GM23338 (cell line): ENCODE results near the gene FAM3D. TPM values are rescaled to one million over a fixed set of nuclear protein-coding genes. Genes with fewer than 3 reads are reported as not detected.

Experiments
- ATAC-seq: fragments of 200-7000 bp; cut with Tn5 transposase; 3 replicates; pipeline ENCODE4 v1.9.1; 2020
- DNase-seq: peaks from one replicate; pipeline ENCODE4 v3.0.0-alpha.2; 2015; ENCODE audit warnings: low spot score
- H2AFZ ChIP-seq: fragments of 200-600 bp; sonication (generic); 2 replicates; pipeline ENCODE4 v1.8.0; 2016; ENCODE audit warnings: antibody characterized with exemption, mild to moderate bottlenecking, moderate library complexity
- H3F3A ChIP-seq: fragments of 200-600 bp; sonication (generic); replicated peaks from 2 replicates; pipeline ENCODE4 v1.8.0; 2017; ENCODE audit warnings: antibody characterized with exemption, mixed run types, low read depth
- H3K27ac ChIP-seq: fragments of 200-600 bp; sonication (generic); 2 replicates; pipeline ENCODE4 v1.6.1; 2016; ENCODE audit warnings: low read depth
- H3K27me3 ChIP-seq: fragments of 200-600 bp; sonication (generic); 2 replicates; pipeline ENCODE4 v1.8.0; 2016; ENCODE audit warnings: mild to moderate bottlenecking, mixed run types, moderate library complexity; ENCODE audit not compliant: insufficient read depth
- H3K36me3 ChIP-seq: fragments of 200-600 bp; sonication (generic); 2 replicates; pipeline ENCODE4 v1.8.0; 2016; ENCODE audit warnings: mild to moderate bottlenecking; ENCODE audit not compliant: insufficient read depth
- H3K4me1 ChIP-seq: fragments of 200-600 bp; sonication (generic); 2 replicates; pipeline ENCODE4 v1.8.0; 2016; ENCODE audit warnings: mild to moderate bottlenecking, moderate library complexity; ENCODE audit not compliant: insufficient read depth
- H3K4me2 ChIP-seq: fragments of 200-600 bp; sonication (generic); 2 replicates; pipeline ENCODE4 v1.7.1; 2017; ENCODE audit warnings: mixed run types
- H3K4me3 ChIP-seq: fragments of 200-600 bp; sonication (generic); 2 replicates; pipeline ENCODE4 v1.6.1; 2016; ENCODE audit warnings: mixed run types
- H3K79me2 ChIP-seq: fragments of 200-600 bp; sonication (generic); replicated peaks from 2 replicates; pipeline ENCODE4 v1.8.0; 2017; ENCODE audit warnings: mild to moderate bottlenecking; ENCODE audit not compliant: insufficient read depth
- H3K9me2 ChIP-seq: fragments of 200-600 bp; sonication (generic); 2 replicates; pipeline ENCODE4 v1.8.0; 2017; ENCODE audit not compliant: insufficient read depth
- H4K20me1 ChIP-seq: fragments of 200-600 bp; sonication (generic); replicated peaks from 2 replicates; pipeline ENCODE4 v1.8.0; 2017; ENCODE audit warnings: mild to moderate bottlenecking; ENCODE audit not compliant: insufficient read depth
- H3K27ac Mint-ChIP-seq: 2 replicates; pipeline ENCODE4 v1.8.0; 2020; ENCODE audit warnings: inconsistent platforms, mild to moderate bottlenecking, moderate library complexity, mixed read lengths
- H3K27me3 Mint-ChIP-seq: 3 replicates; pipeline ENCODE4 v1.8.0; 2022; ENCODE audit warnings: low read depth, mild to moderate bottlenecking, moderate library complexity, mixed read lengths, inconsistent platforms; ENCODE audit not compliant: insufficient read depth, poor library complexity
- H3K36me3 Mint-ChIP-seq: 3 replicates; pipeline ENCODE4 v1.8.0; 2021; ENCODE audit warnings: low read depth, mild to moderate bottlenecking, inconsistent platforms, moderate library complexity, mixed read lengths
- H3K4me1 Mint-ChIP-seq: 3 replicates; pipeline ENCODE4 v1.8.0; 2020; ENCODE audit warnings: mild to moderate bottlenecking, inconsistent platforms, mixed read lengths
- H3K4me3 Mint-ChIP-seq: 3 replicates; pipeline ENCODE4 v1.8.0; 2021; ENCODE audit warnings: moderate library complexity, mild to moderate bottlenecking, inconsistent platforms, mixed read lengths
- H3K9me3 Mint-ChIP-seq: 3 replicates; pipeline ENCODE4 v1.8.0; 2020; ENCODE audit warnings: moderate library complexity, mild to moderate bottlenecking, inconsistent platforms, mixed read lengths
- CREB1 ChIP-seq: fragments of 250-450 bp; sonication (Bioruptor Pico); IDR thresholded peaks from 2 replicates; pipeline ENCODE4 v1.5.0; 2020; ENCODE audit warnings: low read depth, mild to moderate bottlenecking, moderate library complexity
- CTCF ChIP-seq, 2 experiments: fragments of 200-600 bp in 1 of 2; sonication (generic) in 1 of 2; conservative IDR thresholded peaks; 2 replicates each; pipeline versions ENCODE4 v1.5.1 to v1.6.1; 2016 to 2017; ENCODE audit warnings: antibody characterized with exemption in 2 of 2, low read depth in 2 of 2, mild to moderate bottlenecking in 2 of 2, moderate library complexity in 1 of 2
- ETS1 ChIP-seq: IDR thresholded peaks from 2 replicates; pipeline ENCODE4 v1.6.1; 2016; ENCODE audit warnings: antibody characterized with exemption
- EZH2 ChIP-seq: fragments of 200-600 bp; sonication (generic); IDR thresholded peaks from one replicate; pipeline ENCODE4 v1.8.0; 2017; ENCODE audit warnings: antibody characterized with exemption, mild to moderate bottlenecking, low read depth; ENCODE audit not compliant: unreplicated experiment
- EZH2phosphoT487 ChIP-seq: fragments of 200-600 bp; sonication (generic); IDR thresholded peaks from one replicate; pipeline ENCODE4 v1.8.1; 2018; ENCODE audit warnings: antibody characterized with exemption; ENCODE audit not compliant: unreplicated experiment
- POLR2AphosphoS5 ChIP-seq: IDR thresholded peaks from 2 replicates; pipeline ENCODE4 v1.6.1; 2016; ENCODE audit warnings: antibody characterized with exemption, low read depth
- STAT1 ChIP-seq: IDR thresholded peaks from one replicate; pipeline ENCODE4 v1.6.1; 2016; ENCODE audit warnings: antibody characterized with exemption; ENCODE audit not compliant: unreplicated experiment
- ZNF114 ChIP-seq: fragments of 250-450 bp; sonication (Bioruptor Pico); IDR thresholded peaks from 2 replicates; pipeline ENCODE4 v1.5.0; 2020; ENCODE audit warnings: mild to moderate bottlenecking, moderate library complexity
- ZNF331 ChIP-seq: fragments of 250-450 bp; sonication (Bioruptor Pico); IDR thresholded peaks from 2 replicates; pipeline ENCODE4 v1.5.0; 2020; ENCODE audit warnings: low read depth, mild to moderate bottlenecking, moderate library complexity
- ZNF462 ChIP-seq: fragments of 250-450 bp; sonication (Bioruptor Pico); IDR thresholded peaks from 2 replicates; pipeline ENCODE4 v1.5.0; 2020; ENCODE audit warnings: mild to moderate bottlenecking, moderate library complexity
- polyA plus RNA-seq: library from polyadenylated mRNA; unstranded; fragments of >200 nt; fragmentation: Nextera tagmentation; extraction: Ambion mirVana; gene quantifications from 2 replicates; pipeline ENCODE4 v1.2.1, GENCODE V29; 2016
- total RNA-seq: library from RNA; depleted of rRNA; stranded (reverse); fragments of >200 nt; shearing (Covaris generic); gene quantifications from 2 replicates; pipeline ENCODE4 v1.2.3, GENCODE V29; 2014

Gene FAM3D
- total and polyA plus RNA-seq, 2 experiments from 2014 or later: 0.26 TPM; not detected in 1

- no peak for TF ChIP-seq CTCF (conservative IDR thresholded peaks at IDR 0.05; ENCODE audit: low read depth in 2 of 2)
- TF ChIP-seq EZH2phosphoT487: no peak
Observed at GRCh38 chr3:58607816-58608215, 58.8 kb downstream of the FAM3D start (continued).

GRCh38 chr3:58606693-58607092 lies 59.9 kb downstream of the FAM3D start:
- H3K27me3 ChIP-seq: no peaks in the 10 kb centered on the region
- H3K4me1 ChIP-seq: no peaks in the 10 kb centered on the region
- no peak overlapping the region for H3K27ac Mint-ChIP-seq
- no peak overlapping the region for H2AFZ ChIP-seq
- no peaks in the 10 kb centered on the region for H3K9me3 Mint-ChIP-seq
- H3K27ac ChIP-seq: no peak overlapping the region
- no peak overlapping the region for H3K4me3 ChIP-seq
- H4K20me1 ChIP-seq: no peaks in the 10 kb centered on the region
- peaks cover 4% of the 10 kb centered on the region for H3K27me3 Mint-ChIP-seq
- no peaks in the 10 kb centered on the region for H3F3A ChIP-seq
- ATAC-seq: no peak
- no peaks in the 10 kb centered on the region; the same call in 2 of the 3 replicates for H3K4me1 Mint-ChIP-seq
- no peaks in the 10 kb centered on the region for H3K9me2 ChIP-seq
- H3K79me2 ChIP-seq: no peaks in the 10 kb centered on the region
- H3K4me3 Mint-ChIP-seq: no peak overlapping the region
- H3K36me3 ChIP-seq: no peaks in the 10 kb centered on the region
- H3K36me3 Mint-ChIP-seq: no peaks in the 10 kb centered on the region
- no peak overlapping the region for H3K4me2 ChIP-seq
- no peak for DNase-seq
- TF ChIP-seq EZH2 (no peak), ZNF462 (CRISPR knock-in tag) (no peak), POLR2AphosphoS5 (no peak), EZH2phosphoT487 (no peak), CTCF (conservative IDR thresholded peaks at IDR 0.05; ENCODE audit: low read depth in 2 of 2) (no peak), ZNF114 (CRISPR knock-in tag) (no peak), ETS1 (no peak), ZNF331 (CRISPR knock-in tag) (no peak), STAT1 (no peak), CREB1 (CRISPR knock-in tag) (no peak)
